Fibroblast of villous mesenchyme (primary cell): ENCODE data around the gene SLC10A4. TPM values are rescaled to one million over a fixed set of nuclear protein-coding genes. Genes with fewer than 3 reads are reported as not detected.

Experiments used
- DNase-seq: peaks from one replicate; pipeline ENCODE4 v3.0.0-alpha.2; 2010; ENCODE audit warnings: low read depth
- H3K4me3 ChIP-seq: 2 replicates; pipeline ENCODE4 v1.5.1; 2011; ENCODE audit warnings: low read depth, mild to moderate bottlenecking, low read length
- CTCF ChIP-seq: IDR thresholded peaks from 2 replicates; pipeline ENCODE4 v1.5.1; 2012; ENCODE audit warnings: low read depth, mild to moderate bottlenecking, low read length; ENCODE audit not compliant: insufficient read depth
- total RNA-seq: library from RNA; depleted of rRNA; stranded (reverse); fragments of >200 nt; gene quantifications from 2 replicates; pipeline ENCODE4 v1.2.3, GENCODE V29; 2012

SLC10A4 gene
- total RNA-seq, 1 donor = under 0.01 TPM

DNA sequence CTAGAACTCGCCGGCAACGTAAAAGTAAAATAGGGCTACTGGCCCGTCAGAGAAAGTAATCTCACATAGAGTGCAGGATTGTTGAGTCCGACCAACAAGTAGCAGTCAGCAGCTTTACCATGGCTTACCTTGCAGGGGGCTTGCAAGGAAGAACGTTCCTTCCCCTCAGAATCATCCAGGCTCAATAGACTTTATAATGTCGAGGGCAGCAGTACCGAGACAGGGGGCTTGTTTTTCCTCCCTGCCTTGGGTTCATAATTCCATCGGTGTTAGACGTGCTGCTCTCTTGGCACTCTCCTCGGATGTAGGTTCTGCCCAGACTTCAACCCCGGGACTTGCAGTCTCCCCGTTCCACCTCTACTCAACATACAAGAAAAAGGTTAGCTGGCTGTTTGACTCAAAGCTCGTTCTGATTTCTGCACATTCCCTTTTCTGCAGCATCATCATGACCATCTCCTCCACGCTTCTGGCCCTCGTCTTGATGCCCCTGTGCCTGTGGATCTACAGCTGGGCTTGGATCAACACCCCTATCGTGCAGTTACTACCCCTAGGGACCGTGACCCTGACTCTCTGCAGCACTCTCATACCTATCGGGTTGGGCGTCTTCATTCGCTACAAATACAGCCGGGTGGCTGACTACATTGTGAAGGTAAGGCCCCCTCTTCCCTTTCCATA, 1.5 kb downstream of the SLC10A4 start:
- no peak overlapping the region for H3K4me3 ChIP-seq
- DNase-seq = no peak
- no peak for TF ChIP-seq CTCF

DNA sequence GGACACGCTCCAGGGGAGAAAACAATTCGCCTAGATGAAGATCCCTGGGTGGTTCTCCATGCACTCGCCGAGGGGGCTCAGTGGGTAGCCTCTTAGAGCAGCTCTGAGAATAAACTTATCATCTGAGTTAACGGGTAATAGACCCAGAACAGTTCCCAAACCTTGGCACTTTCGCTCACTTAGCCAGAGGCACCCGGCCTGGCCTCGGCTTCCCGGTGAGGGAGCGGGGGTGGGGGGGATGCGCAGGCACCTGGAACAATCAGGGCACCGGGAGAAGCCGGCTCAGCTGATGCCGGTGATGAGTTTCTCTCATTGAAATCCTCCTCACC, 6.5 kb downstream of the SLC10A4 start:
- DNase-seq = no peak
- H3K4me3 ChIP-seq = no peak overlapping the region
- TF ChIP-seq CTCF = no peak

DNA sequence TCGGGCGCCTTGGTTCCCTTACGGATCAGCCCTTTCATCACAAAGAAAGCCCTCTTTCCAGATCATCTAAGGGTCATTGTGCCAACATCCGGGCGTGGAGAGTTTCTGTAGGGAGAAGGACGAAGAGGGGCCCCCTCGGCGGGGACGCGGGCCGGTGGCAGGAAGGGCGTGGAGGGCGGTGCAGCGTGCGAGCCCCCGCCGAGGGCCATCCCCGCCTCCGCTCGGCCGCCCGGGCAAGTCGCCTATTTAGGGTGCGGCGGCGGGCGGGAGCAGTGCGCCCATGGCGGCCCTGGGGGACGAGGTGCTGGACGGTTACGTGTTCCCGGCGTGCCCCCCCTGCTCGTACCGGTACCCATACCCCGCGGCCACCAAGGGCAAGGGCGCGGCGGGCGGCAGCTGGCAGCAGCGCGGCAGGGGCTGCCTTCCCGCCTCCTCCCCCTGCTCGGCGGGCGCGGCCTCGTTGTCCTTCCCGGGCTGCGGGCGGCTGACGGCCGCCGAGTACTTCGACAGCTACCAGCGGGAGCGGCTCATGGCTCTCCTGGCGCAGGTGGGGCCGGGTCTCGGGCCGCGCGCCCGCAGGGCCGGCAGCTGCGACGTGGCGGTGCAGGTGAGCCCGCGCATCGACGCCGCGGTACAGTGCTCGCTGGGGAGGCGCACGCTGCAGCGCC, 7.0 kb downstream of the SLC10A4 start, which contains the start of gene ZAR1:
Gene ZAR1, plus strand, starts transcription at position 241 of the 668 bp plus-strand sequence. Its CDS starts 40 bp downstream, at position 281.
- no peak for DNase-seq
- no peak for TF ChIP-seq CTCF
- peak within 1 kb of the TSS; percentile 9 for H3K4me3 ChIP-seq

DNA sequence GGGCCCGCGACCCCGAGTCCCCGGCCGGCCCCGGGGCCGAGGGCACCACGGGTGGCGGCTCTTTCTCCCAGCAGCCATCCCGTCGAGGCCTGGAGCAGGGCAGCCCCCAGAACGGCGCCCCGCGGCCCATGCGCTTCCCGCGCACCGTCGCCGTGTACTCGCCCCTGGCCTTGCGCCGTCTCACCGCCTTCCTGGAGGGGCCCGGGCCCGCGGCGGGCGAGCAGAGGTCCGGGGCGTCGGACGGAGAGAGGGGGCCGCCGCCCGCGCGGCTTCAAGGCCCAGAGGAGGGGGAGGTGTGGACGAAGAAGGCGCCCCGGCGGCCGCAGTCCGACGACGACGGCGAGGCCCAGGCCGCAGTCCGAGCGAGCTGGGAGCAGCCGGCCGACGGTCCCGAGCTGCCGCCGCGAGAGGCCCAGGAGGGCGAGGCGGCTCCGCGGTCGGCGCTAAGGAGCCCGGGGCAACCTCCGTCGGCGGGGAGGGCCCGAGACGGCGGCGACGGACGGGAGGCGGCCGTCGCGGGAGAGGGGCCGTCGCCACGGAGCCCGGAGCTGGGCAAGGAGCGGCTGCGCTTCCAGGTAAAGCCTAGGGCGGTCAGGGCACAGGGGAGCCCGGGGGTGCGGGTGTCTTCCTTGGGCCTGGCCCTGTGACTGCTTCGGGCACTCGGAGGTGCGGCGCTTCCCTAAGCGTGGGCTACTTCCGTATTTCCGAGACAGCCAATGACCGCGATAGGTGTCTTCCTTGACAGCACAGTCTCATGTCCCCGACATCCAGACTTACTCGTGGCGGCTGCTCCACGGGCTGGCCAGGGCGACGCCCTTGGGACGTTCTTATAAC, 7.8 kb downstream of the SLC10A4 start:
- DNase-seq = no peak
- TF ChIP-seq CTCF = no peak

DNA sequence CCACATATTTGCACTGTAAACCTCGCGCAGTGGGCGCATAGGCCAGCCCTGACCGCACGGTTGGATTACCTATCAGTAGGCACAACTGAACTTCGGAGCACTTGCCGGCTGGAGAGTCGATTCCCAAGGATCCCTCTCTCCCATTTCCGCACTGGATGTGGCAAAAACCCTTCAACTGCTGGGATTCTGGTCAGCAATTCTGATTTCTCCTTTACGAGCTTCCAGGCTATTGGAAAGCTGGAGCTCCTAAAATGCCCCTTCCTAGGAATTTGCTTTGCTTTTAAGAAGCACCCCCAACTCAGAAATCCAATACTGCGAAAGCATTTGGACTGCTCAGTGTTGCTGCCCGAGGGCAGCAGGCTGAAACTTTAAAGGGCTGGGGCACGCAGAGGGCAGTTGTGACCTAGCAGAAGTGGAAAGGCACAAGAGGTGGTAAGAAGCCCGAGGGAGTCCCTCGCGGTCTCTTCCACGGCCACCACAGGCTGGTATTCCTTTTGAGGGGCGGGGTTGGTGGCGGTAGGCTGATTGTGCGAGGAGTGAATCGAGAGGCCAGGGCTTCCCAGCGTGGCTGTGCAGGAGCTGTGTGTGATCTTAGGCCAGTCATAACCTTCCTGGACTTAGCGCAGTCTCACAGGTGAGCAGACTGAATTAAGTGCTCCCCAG, 8.5 kb downstream of the SLC10A4 start:
- no peak overlapping the region for H3K4me3 ChIP-seq
- no peak for DNase-seq
- no peak for TF ChIP-seq CTCF

More for the DNA sequence above, 7.8 kb downstream of the SLC10A4 start:
- no peak overlapping the region for H3K4me3 ChIP-seq

- no peak for TF ChIP-seq CTCF
- no peak overlapping the region for H3K4me3 ChIP-seq
- peak; percentile 24 for DNase-seq
Observed at GRCh38 chr4:48493452-48494100, 10.4 kb downstream of the SLC10A4 start.
